ENCODE measurements around the gene RTF2. TPM values are rescaled to one million over a fixed set of nuclear protein-coding genes. Genes with fewer than 3 reads are reported as not detected.

Gene RTF2
- polyA plus RNA-seq, 1 donor from 2014 or later = 127 TPM

DNA sequence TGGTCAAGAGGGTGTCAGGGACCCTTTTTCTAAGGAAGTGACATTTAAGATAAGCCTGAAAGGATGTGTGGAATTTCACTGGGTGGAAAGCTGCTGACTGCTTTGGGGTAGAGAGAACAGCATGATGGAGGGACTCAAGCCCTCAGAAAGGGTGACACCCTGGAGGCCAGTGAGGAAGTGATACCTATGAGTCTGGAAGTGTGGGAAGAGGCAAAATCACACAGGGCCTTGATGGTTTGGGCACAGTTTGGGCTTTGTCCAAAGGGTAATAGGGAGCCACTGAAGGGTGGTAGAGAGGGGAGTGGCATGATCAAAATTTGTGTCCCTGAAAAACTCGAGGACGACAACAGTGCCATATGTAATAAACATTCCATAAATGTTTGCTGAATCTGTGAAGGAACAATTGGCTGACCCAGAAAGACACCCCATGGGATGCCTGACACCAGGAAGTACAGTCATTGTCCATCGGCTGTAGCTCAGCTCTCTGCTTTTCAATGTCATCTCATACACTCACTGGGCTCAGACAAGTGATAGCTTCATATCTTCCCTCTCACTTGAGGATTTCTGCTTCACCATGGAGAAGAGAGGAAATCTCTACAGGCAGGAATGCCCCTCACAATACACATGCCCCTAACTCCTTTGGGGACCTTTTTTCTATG, 35.1 kb upstream of the RTF2 start:
- no peak overlapping the region for H3K4me2 ChIP-seq (ENCODE audit: low read length)
- no peaks in the 10 kb centered on the region for H3K79me2 ChIP-seq (replicated peaks; ENCODE audit: insufficient read depth, low read length)
- H2AFZ ChIP-seq (ENCODE audit: low read depth, low read length) = no peak overlapping the region
- no peak overlapping the region for H3K4me3 ChIP-seq (ENCODE audit: low read length)
- no peak overlapping the region for H3K9ac ChIP-seq (ENCODE audit: low read length)
- H3K27ac ChIP-seq (ENCODE audit: low read length) = no peak overlapping the region
- no peaks in the 10 kb centered on the region for H3K36me3 ChIP-seq (ENCODE audit: insufficient read depth, low read length)
- no peaks in the 10 kb centered on the region for H3F3A ChIP-seq (ENCODE audit: insufficient read depth, low read length, poor library complexity, severe bottlenecking)
- H4K20me1 ChIP-seq (ENCODE audit: insufficient read depth) = no peaks in the 10 kb centered on the region
- H3K27me3 ChIP-seq (ENCODE audit: insufficient read depth, low read depth, low read length) = no peaks in the 10 kb centered on the region
- H3K9me2 ChIP-seq (ENCODE audit: insufficient read depth, low read length) = no peaks in the 10 kb centered on the region
- no peaks in the 10 kb centered on the region for H3K9me3 ChIP-seq (ENCODE audit: low read length)
- TF ChIP-seq TAF1 (IDR thresholded peaks at IDR 0.05; ENCODE audit: low read depth) = no peak
- TF ChIP-seq EZH2 (IDR thresholded peaks at IDR 0.05; ENCODE audit: borderline replicate concordance, insufficient read depth, low read length, poor library complexity, severe bottlenecking) = no peak
- TF ChIP-seq, protein P1, sequence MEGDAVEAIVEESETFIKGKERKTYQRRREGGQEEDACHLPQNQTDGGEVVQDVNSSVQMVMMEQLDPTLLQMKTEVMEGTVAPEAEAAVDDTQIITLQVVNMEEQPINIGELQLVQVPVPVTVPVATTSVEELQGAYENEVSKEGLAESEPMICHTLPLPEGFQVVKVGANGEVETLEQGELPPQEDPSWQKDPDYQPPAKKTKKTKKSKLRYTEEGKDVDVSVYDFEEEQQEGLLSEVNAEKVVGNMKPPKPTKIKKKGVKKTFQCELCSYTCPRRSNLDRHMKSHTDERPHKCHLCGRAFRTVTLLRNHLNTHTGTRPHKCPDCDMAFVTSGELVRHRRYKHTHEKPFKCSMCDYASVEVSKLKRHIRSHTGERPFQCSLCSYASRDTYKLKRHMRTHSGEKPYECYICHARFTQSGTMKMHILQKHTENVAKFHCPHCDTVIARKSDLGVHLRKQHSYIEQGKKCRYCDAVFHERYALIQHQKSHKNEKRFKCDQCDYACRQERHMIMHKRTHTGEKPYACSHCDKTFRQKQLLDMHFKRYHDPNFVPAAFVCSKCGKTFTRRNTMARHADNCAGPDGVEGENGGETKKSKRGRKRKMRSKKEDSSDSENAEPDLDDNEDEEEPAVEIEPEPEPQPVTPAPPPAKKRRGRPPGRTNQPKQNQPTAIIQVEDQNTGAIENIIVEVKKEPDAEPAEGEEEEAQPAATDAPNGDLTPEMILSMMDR (IDR thresholded peaks at IDR 0.05; ENCODE audit: poor library complexity, severe bottlenecking) = no peak

DNA sequence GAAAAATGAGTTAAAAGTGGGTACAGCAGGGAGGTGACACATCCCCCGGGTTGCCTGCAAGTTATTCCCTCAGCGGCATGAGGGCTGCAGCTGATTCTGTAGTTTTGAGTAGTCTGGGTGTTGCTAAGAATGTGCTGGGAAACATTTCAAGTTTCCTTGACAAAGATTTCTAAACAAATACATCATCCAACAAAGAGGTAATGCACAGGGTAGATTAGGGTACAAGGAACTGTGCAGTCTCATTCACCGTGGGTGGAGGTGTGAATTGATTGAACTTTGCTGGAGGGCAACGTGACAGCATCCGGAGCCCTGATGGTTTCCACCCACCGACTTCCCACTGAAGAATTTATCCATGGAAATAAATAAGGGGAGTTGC, 34.6 kb upstream of the RTF2 start:
- Histone ChIP-seq H3K9me3 (ENCODE audit: low read length) (no peaks in the 10 kb centered on the region), H3K27me3 (ENCODE audit: insufficient read depth, low read depth, low read length) (no peaks in the 10 kb centered on the region), H3K79me2 (replicated peaks; ENCODE audit: insufficient read depth, low read length) (no peaks in the 10 kb centered on the region), H3K4me3 (ENCODE audit: low read length) (no peak overlapping the region), H3K36me3 (ENCODE audit: insufficient read depth, low read length) (no peaks in the 10 kb centered on the region), H4K20me1 (ENCODE audit: insufficient read depth) (no peaks in the 10 kb centered on the region), H3F3A (ENCODE audit: insufficient read depth, low read length, poor library complexity, severe bottlenecking) (no peaks in the 10 kb centered on the region), H3K4me2 (ENCODE audit: low read length) (no peak overlapping the region), H2AFZ (ENCODE audit: low read depth, low read length) (no peak overlapping the region), H3K27ac (ENCODE audit: low read length) (no peak overlapping the region), H3K9me2 (ENCODE audit: insufficient read depth, low read length) (no peaks in the 10 kb centered on the region), H3K9ac (ENCODE audit: low read length) (no peak overlapping the region)
- no peak for TF ChIP-seq MXI1 (conservative IDR thresholded peaks at IDR 0.05; ENCODE audit: poor library complexity, severe bottlenecking)
- TF ChIP-seq POLR2AphosphoS5 (IDR thresholded peaks at IDR 0.05) = no peak
- TF ChIP-seq EP300 (conservative IDR thresholded peaks at IDR 0.05; ENCODE audit: poor library complexity, severe bottlenecking) = no peak

DNA sequence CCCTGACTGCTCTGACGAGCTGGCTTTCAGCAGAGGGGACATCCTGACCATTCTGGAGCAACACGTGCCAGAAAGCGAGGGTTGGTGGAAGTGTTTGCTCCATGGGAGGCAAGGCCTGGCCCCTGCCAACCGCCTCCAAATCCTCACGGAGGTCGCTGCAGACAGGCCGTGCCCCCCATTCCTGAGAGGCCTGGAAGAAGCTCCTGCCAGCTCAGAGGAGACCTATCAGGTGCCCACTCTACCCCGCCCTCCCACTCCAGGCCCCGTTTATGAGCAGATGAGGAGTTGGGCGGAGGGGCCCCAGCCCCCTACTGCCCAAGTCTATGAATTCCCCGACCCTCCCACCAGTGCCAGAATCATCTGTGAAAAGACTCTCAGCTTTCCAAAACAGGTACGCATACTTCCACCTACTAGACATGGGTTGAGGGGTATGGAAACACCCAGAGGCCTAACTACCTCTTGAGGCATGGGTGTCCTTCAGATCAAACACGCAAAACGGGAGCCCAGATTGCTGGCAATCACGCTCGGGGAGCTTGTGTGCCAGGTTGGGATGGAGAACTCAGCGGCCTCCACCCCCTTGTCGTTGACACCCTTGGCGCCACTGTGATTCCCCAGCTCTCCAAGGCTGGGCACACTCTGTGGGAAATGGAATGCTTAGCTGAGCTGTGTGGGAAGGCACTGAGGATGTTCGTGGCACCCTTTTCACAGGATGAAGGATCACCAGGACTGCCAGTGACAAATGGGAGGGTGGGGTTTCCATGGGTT, 31.0 kb upstream of the RTF2 start:
- H3K9ac ChIP-seq (ENCODE audit: low read length) = no peak overlapping the region
- no peak overlapping the region for H3K4me2 ChIP-seq (ENCODE audit: low read length)
- H3K9me2 ChIP-seq (ENCODE audit: insufficient read depth, low read length) = no peaks in the 10 kb centered on the region
- H3K27ac ChIP-seq (ENCODE audit: low read length) = no peak overlapping the region
- TF ChIP-seq EZH2 (IDR thresholded peaks at IDR 0.05; ENCODE audit: borderline replicate concordance, insufficient read depth, low read length, poor library complexity, severe bottlenecking) = no peak
- TF ChIP-seq EP300 (conservative IDR thresholded peaks at IDR 0.05; ENCODE audit: poor library complexity, severe bottlenecking) = no peak
- TF ChIP-seq RAD21 (conservative IDR thresholded peaks at IDR 0.05) = no peak
- no peak for TF ChIP-seq TAF1 (IDR thresholded peaks at IDR 0.05; ENCODE audit: low read depth)
- TF ChIP-seq, protein P2, sequence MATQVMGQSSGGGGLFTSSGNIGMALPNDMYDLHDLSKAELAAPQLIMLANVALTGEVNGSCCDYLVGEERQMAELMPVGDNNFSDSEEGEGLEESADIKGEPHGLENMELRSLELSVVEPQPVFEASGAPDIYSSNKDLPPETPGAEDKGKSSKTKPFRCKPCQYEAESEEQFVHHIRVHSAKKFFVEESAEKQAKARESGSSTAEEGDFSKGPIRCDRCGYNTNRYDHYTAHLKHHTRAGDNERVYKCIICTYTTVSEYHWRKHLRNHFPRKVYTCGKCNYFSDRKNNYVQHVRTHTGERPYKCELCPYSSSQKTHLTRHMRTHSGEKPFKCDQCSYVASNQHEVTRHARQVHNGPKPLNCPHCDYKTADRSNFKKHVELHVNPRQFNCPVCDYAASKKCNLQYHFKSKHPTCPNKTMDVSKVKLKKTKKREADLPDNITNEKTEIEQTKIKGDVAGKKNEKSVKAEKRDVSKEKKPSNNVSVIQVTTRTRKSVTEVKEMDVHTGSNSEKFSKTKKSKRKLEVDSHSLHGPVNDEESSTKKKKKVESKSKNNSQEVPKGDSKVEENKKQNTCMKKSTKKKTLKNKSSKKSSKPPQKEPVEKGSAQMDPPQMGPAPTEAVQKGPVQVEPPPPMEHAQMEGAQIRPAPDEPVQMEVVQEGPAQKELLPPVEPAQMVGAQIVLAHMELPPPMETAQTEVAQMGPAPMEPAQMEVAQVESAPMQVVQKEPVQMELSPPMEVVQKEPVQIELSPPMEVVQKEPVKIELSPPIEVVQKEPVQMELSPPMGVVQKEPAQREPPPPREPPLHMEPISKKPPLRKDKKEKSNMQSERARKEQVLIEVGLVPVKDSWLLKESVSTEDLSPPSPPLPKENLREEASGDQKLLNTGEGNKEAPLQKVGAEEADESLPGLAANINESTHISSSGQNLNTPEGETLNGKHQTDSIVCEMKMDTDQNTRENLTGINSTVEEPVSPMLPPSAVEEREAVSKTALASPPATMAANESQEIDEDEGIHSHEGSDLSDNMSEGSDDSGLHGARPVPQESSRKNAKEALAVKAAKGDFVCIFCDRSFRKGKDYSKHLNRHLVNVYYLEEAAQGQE (IDR thresholded peaks at IDR 0.05; ENCODE audit: borderline replicate concordance) = no peak
- H3K36me3 ChIP-seq (ENCODE audit: insufficient read depth, low read length) = no peaks in the 10 kb centered on the region
- no peak overlapping the region for H2AFZ ChIP-seq (ENCODE audit: low read depth, low read length)
- no peaks in the 10 kb centered on the region for H3K27me3 ChIP-seq (ENCODE audit: insufficient read depth, low read depth, low read length)
- H3K4me3 ChIP-seq (ENCODE audit: low read length) = no peak overlapping the region
- H3K9me3 ChIP-seq (ENCODE audit: low read length) = no peaks in the 10 kb centered on the region
- no peaks in the 10 kb centered on the region for H4K20me1 ChIP-seq (ENCODE audit: insufficient read depth)
- H3F3A ChIP-seq (ENCODE audit: insufficient read depth, low read length, poor library complexity, severe bottlenecking) = no peaks in the 10 kb centered on the region
- no peaks in the 10 kb centered on the region for H3K79me2 ChIP-seq (replicated peaks; ENCODE audit: insufficient read depth, low read length)
